Ishikawa (cell line): ENCODE measurements around the gene ABLIM2.

Experiments used
- CEBPB ChIP-seq: IDR thresholded peaks from 2 replicates; pipeline ENCODE4 v1.6.1; 2012
- CREB1 ChIP-seq: IDR thresholded peaks from 2 replicates; pipeline ENCODE4 v1.6.1; 2012; ENCODE audit warnings: low read depth
- EGR1 ChIP-seq: IDR thresholded peaks from 2 replicates; pipeline ENCODE4 v1.6.1; 2012
- EP300 ChIP-seq: IDR thresholded peaks from 2 replicates; pipeline ENCODE4 v1.6.1; 2012; ENCODE audit warnings: borderline replicate concordance
- FOXM1 ChIP-seq: IDR thresholded peaks from 2 replicates; pipeline ENCODE4 v1.6.1; 2012; ENCODE audit warnings: low read depth, borderline replicate concordance
- MAX ChIP-seq: IDR thresholded peaks from 2 replicates; pipeline ENCODE4 v1.6.1; 2012
- NFIC ChIP-seq: IDR thresholded peaks from 2 replicates; pipeline ENCODE4 v1.6.1; 2012
- RAD21 ChIP-seq: IDR thresholded peaks from 2 replicates; pipeline ENCODE4 v1.6.1; 2012; ENCODE audit warnings: low read depth
- REST ChIP-seq: IDR thresholded peaks from 2 replicates; pipeline ENCODE4 v1.6.1; 2012; ENCODE audit warnings: low read depth, mild to moderate bottlenecking
- TAF1 ChIP-seq: IDR thresholded peaks from 2 replicates; pipeline ENCODE4 v1.6.1; 2012; ENCODE audit warnings: low read depth, mild to moderate bottlenecking
- TCF12 ChIP-seq: IDR thresholded peaks from 2 replicates; pipeline ENCODE4 v1.6.1; 2012; ENCODE audit warnings: low read depth
- TEAD4 ChIP-seq: IDR thresholded peaks from 2 replicates; pipeline ENCODE4 v1.6.1; 2012
- USF1 ChIP-seq: IDR thresholded peaks from 2 replicates; pipeline ENCODE4 v1.6.1; 2012
- YY1 ChIP-seq: IDR thresholded peaks from 2 replicates; pipeline ENCODE4 v1.6.1; 2012; ENCODE audit warnings: low read depth
- ZBTB7A ChIP-seq: IDR thresholded peaks from 2 replicates; pipeline ENCODE4 v1.6.1; 2012; ENCODE audit warnings: low read depth

Gene ABLIM2

GRCh38 chr4:8185930-8186329 is 27.3 kb upstream of the ABLIM2 start:
- no peak for TF ChIP-seq EGR1
- no peak for TF ChIP-seq RAD21
- TF ChIP-seq CEBPB, result no peak
- no peak for TF ChIP-seq CREB1
- TF ChIP-seq TAF1, result no peak
- no peak for TF ChIP-seq FOXM1

GRCh38 chr4:8185295-8185694 is 26.7 kb upstream of the ABLIM2 start:
- no peak for TF ChIP-seq TEAD4
- TF ChIP-seq TAF1, result no peak
- no peak for TF ChIP-seq MAX

- TF ChIP-seq YY1 (no peak), NFIC (no peak), EGR1 (no peak), TCF12 (no peak), EP300 (no peak), TEAD4 (no peak), TAF1 (no peak), USF1 (no peak), CREB1 (no peak), RAD21 (no peak), ZBTB7A (no peak), REST (no peak), CEBPB (no peak), FOXM1 (no peak), MAX (no peak)
Observed at GRCh38 chr4:8184061-8184460, 25.4 kb upstream of the ABLIM2 start.

GRCh38 chr4:8182858-8183725 is 24.5 kb upstream of the ABLIM2 start:
- TF ChIP-seq TAF1, result no peak
- TF ChIP-seq NFIC, result peak; percentile 76
- TF ChIP-seq FOXM1, result no peak
- TF ChIP-seq ZBTB7A, result no peak
- TF ChIP-seq RAD21, result no peak
- no peak for TF ChIP-seq MAX
- TF ChIP-seq EGR1, result no peak
- TF ChIP-seq CEBPB, result no peak

- TF ChIP-seq FOXM1 (no peak), ZBTB7A (no peak), TEAD4 (no peak), YY1 (no peak), RAD21 (no peak), TAF1 (no peak), TCF12 (no peak), CREB1 (no peak), MAX (no peak), REST (no peak), CEBPB (no peak), NFIC (no peak), EP300 (no peak), EGR1 (no peak), USF1 (no peak)
Observed at GRCh38 chr4:8182294-8182693, 23.7 kb upstream of the ABLIM2 start.

GRCh38 chr4:8181844-8182243 is 23.2 kb upstream of the ABLIM2 start:
- TF ChIP-seq USF1, result no peak
- no peak for TF ChIP-seq YY1
- TF ChIP-seq NFIC, result no peak
- TF ChIP-seq CREB1, result no peak
- TF ChIP-seq MAX, result no peak
- TF ChIP-seq EP300, result no peak
- TF ChIP-seq TAF1, result no peak
- TF ChIP-seq EGR1, result no peak
- no peak for TF ChIP-seq TCF12
- TF ChIP-seq FOXM1, result no peak
- no peak for TF ChIP-seq RAD21
- TF ChIP-seq TEAD4, result no peak
